DMS114 treated with DMSO at 0.1 percent for 48 hours (cell line): ENCODE measurements around the gene KCNQ1.

Source experiments
- DNase-seq: peaks from one replicate; lab custom pipeline; 2025; ENCODE audit not compliant: unreplicated experiment; lab: John Stamatoyannopoulos, UW

Gene KCNQ1

GRCh38 chr11:2771758-2772466 lies 327.1 kb downstream of the KCNQ1 start:
- no peak for DNase-seq

GRCh38 chr11:2772544-2773031 lies 327.8 kb downstream of the KCNQ1 start:
- DNase-seq: no peak

GRCh38 chr11:2774173-2775082 lies 329.6 kb downstream of the KCNQ1 start:
- no peak for DNase-seq

- DNase-seq: no peak
Observed at GRCh38 chr11:2775083-2775625, 330.3 kb downstream of the KCNQ1 start.

- no peak for DNase-seq
Observed at GRCh38 chr11:2775626-2776350, 331.0 kb downstream of the KCNQ1 start.

- DNase-seq: no peak
Observed at GRCh38 chr11:2776351-2777061, 331.7 kb downstream of the KCNQ1 start.

- no peak for DNase-seq
Observed at GRCh38 chr11:2777386-2777785, 332.6 kb downstream of the KCNQ1 start.

GRCh38 chr11:2777871-2778629 lies 333.2 kb downstream of the KCNQ1 start:
- no peak for DNase-seq

- DNase-seq: no peak
Observed at GRCh38 chr11:2778630-2779498, 334.1 kb downstream of the KCNQ1 start.

GRCh38 chr11:2779499-2779980 lies 334.7 kb downstream of the KCNQ1 start:
- no peak for DNase-seq

GRCh38 chr11:2779981-2780849 lies 335.4 kb downstream of the KCNQ1 start:
- DNase-seq: no peak

GRCh38 chr11:2780850-2781407 lies 336.1 kb downstream of the KCNQ1 start:
- no peak for DNase-seq

GRCh38 chr11:2781408-2782274 lies 336.8 kb downstream of the KCNQ1 start:
- DNase-seq: no peak

- DNase-seq: no peak
Observed at GRCh38 chr11:2782769-2783168, 338.0 kb downstream of the KCNQ1 start.

GRCh38 chr11:2783536-2784082 lies 338.8 kb downstream of the KCNQ1 start:
- DNase-seq: no peak

- DNase-seq: no peak
Observed at GRCh38 chr11:2787816-2788167, 343.0 kb downstream of the KCNQ1 start.
